Measurements from ENCODE around the gene HTATIP2.
A peak's percentile ranks its signal among the peaks of the same experiment; 100 is the strongest.
"Not testable (repeated sequence)": the region's sequence is repeated elsewhere in the genome, so short reads cannot be mapped to it uniquely, and the experiment has no call there.

HTATIP2 gene

DNA sequence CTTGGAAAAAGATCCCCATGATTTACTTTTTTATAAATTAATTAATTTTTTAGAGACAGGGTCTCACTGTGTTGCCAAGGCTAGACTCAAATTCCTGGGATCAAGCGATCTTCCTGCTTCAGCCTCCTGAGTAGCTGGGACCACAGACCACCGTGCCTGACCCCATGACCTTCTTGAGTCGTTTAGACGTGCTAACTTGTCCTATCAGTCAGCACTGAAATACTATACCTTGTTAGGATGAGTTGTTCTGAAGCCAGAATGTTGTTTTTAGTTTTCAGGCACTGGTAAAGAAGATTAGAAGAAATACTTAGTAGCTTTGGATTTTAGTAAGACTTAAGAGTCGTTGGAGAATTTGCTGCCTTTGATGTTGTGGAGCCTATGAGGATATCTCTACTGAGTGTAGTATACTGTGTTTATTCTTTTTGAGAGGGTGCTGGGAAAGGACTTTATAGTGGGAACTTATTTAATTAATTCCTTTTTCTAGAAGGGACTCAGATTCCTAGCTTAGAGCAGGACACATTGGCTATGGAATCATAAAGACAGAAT lies 8.6 kb downstream of the HTATIP2 start:
- no peak for DNase-seq

DNA sequence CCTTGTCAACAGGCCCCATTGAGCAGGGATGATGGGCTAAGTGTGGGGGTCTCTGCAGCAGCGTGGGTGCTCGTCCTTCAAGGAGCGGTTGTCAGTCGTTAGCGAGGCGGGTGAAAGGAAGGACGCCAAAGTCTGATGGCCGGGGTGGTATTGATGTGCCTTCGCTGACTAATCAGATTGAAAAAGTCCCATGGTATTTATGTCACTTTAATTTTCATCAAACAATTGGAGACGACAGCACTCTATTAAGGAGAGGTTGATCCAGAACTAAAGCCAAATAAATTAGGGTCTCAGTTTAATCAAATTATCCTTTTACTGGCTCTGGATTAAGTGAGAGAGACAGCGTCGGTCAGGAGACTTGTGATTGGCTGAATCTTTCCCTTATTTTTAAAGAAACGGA lies 9.6 kb downstream of the HTATIP2 start:
- no peak for DNase-seq

DNA sequence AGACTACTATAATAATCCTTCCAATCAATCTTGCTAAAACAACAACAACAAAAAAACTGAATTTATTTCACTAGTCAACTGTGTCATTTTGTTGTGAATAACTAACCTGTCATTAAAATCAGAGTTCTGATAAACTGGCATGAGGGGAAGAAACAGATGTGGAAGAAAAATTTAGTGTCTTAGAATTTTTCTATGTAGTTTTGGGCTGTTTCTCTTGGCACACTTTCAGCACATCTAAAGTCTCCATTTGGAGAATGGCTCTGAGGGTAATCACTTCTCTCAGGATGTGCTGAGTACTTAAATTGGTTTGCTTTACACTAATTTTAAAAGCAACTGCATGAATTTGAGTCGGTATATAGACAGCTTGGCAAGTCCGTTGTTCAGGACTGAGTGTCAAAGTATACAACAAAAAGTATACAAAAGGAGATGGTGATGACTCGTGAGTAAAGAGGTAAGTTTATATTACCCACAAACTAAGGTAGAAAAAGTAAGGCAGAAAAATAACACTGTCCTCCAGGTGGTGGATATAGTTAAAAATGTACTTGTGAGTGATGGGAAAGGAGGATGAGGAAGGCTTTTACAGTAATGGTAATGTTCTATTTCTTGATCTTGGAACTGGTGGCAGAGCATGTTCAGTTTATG lies 10.2 kb downstream of the HTATIP2 start:
- no peak for DNase-seq

DNA sequence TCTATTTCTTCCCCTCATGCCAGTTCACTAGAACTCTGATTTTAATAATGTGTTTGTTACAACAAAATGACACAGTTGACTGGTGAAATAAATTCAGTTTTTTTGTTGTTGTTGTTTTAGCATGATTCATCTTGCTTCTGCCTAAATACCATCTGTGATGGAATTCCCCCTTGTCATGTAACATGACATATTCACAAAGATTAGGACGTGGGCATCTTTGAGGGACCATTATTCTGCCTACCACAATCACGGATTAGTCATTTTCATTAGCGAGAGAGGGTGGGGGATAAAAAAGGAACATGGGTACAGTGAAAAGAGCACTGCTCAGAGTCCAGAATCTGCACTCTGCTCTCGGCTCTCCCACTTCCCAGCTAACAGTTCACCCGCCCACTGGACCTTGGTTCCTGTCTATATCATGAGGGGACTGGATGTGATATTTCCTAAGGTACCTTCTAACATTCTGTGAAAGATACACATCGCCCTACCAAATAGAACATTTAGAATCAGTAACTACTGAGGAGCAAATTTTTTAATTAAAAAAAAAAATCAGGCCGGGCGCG lies 11.3 kb downstream of the HTATIP2 start:
- DNase-seq = no peak

DNA sequence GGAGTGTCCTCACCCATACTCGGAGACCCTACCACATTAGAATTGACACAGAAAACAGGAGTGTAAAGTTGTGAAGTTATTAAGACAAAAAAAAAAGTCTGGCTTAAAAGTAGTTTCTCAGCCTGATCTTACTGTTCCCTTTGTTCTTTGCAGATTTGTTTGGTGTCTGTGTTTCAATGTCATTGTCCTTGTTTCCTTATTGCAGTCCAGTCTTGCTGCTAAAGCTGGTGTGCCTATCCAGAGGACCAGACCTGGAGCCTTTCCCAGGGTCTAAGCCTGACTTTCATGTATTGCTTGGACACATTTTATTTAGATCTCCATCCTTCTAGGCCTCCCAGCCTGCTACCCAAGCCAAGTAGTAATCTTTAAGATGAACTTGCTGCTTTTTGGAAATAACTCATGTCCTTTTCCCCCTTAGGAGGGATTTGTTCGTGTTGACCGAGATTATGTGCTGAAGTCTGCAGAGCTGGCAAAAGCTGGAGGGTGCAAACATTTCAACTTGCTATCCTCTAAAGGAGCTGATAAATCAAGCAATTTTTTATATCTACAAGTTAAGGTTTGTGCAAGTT lies 12.7 kb downstream of the HTATIP2 start:
- no peak for DNase-seq

DNA sequence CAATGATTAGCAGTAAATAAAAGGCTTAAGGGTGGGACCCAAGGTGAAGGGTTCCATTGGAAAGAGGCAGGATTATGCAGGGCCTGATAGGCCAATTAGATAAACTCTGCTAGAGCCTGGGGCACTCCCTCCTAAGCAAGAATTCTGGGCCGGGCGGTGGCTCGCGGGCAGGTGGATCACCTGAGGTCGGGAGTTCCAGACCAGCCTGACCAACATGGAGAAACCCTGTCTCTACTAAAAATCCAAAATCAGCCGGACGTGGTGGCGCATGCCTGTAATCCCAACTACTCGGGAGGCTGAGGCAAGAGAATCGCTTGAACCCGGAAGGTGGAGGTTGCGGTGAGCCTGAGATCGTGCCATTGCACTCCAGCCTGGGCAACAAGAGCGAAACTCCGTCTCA lies 22.5 kb downstream of the HTATIP2 start:
- not testable (repeated sequence) for DNase-seq

DNA sequence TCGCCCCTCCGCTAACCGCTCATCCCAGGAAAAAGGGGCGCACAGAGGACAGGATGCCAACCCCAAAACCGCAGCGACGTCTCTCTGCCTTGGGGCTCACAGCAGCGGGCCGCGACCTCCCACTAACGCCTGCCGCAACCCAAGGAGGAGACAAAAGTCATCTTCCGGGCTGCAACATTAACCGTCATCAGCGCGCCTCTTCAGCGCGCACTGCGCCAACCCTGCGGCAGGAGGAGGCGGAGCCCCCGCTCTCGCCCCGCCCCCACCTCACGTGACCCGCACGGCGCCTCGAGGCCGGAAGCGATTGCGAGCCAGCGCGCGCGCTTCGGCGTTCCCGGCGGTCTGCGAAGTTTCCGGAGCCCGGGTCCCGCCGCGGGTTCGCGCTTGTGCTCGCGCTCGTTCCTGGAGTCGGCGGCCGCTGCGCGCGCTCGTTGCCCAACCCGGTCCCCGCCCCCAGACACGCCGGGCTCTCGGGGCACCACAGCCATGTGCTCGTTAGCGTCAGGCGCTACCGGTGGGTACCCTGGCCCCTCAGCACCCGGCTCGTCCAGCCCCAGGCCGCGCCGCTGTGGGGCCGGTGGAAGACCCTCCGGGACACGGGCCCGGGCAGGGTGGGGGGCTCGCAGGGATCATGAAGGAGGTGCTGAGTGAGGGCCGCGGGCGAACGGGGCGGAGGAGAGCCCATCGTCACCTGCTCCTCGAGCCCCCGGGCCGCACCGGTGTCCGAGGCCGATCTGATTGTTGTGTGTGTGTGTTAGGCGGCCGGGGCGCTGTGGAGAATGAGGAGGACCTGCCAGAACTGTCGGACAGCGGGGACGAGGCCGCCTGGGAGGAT lies 24.0 kb downstream of the HTATIP2 start, which contains the start of gene PRMT3:
PRMT3 (plus strand) TSS at position 456 of the 835 bp plus-strand sequence; CDS start at position 487, 31 bp downstream.
- DNase-seq = peak; percentile 95

DNA sequence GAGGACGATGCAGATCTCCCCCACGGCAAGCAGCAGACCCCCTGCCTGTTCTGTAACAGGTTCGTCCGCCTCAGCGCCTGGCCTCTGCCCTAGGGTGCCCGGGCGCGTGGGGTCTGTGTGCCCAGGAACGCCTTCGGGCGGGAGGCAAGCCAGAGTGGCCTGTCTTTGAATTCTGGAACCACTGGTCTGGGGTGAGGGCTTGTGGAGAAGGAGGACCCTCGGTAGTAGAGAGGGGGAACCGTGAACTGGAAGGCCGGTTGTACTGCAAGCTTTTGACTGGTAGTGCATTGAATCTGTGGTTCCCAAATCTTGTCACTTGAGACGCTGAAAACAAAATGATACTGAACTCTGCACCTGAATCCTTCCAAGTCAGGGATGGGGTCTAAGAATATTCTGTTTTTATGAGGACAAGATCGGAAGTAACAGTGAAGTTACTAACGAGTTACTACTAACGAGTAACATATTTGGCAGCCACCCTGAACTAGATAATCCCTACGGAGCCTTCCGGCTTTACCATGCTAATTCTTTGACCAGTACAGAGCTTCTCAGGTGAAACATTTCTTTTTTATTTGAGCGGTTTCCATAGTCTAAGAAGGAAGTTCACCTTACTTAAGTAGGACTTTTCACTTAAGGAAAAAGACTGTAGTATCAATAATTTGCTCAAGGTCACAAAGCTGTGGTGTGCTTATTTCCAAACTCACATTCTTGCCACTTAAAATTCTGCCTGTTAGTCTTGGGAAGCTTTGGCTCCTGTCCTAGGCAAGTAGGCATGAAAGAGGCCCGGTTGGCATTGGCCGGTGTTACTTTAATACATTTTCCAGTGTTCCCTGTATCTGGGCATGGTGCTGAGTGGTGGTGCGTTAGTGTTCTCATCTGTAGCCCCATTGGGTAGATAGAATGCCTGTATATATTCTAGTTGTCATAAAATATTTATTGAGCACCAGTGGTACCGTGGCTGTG lies 24.9 kb downstream of the HTATIP2 start:
- DNase-seq = no peak

DNA sequence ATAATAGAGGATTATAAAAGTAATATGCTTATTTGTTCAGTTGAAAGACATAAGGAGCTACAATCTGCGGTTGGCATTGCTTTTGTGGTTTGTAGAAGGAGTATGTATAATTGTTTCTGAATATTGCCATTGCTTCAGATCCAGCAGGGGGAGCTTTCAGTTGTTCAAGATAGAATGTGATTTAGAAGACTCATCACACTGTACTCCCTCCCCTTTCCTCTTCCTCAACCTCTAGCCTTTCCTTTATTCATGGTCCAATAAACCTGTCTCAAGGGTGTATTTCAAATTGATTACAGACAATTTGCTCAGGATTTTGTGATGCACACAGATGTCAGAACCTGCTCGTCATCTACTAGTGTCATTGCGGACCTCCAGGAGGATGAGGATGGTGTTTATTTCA lies 33.8 kb downstream of the HTATIP2 start:
- peak; percentile 52 for DNase-seq

DNA sequence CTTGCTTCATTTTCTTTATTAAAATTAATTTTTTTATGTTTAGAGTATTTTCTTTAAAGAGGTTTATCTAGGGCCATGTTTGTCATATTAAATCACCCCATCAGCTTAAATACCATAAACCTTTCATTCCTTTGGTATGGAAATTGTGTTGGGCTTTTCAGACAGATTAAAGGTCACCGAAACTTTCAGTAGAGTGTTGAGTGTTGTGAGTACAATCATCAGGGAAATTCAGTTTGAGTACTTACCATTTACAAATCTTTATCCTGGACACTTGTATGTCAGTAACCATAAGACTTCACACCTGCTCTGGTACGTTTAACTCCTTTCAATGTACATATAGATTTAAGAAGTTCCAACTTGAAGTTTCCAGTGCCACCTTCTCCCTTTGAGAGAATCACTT lies 36.0 kb downstream of the HTATIP2 start:
- no peak for DNase-seq

DNA sequence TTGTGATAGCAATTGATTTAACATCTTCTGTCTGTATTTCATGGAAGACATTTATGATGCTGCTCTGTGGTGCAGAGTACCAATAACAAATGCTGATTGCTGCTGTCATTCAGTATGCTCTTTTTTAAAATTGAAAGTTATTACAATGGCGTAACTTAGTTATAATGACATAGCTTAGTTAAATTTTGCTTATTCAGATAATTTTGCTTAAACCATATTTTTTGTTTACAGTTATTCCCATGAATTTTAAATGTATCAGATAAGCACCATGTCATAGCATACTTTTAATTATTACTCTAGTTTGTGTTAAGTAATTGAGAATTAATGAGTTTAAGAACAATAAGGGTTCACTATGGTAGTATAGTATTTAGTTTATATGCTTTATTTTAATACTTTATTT lies 39.5 kb downstream of the HTATIP2 start:
- no peak for DNase-seq

DNA sequence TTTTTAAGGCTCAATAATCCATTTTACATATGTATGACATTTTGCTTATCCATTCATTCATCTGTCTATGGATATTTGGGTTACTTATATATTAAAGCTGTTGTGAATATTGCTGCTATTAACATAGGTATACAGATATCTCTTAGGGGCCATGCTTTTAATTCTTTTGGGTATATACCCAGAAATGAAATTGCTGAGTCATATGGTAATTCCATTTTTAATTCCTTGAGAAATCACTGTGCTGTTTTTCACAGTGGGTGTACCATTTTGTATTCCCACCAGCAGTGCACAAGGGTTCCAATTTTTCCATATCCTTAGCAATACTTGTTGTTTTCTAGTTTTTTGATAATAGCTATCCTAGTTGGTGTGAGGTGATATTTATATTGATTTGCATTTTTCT lies 43.0 kb downstream of the HTATIP2 start:
- no peak for DNase-seq

DNA sequence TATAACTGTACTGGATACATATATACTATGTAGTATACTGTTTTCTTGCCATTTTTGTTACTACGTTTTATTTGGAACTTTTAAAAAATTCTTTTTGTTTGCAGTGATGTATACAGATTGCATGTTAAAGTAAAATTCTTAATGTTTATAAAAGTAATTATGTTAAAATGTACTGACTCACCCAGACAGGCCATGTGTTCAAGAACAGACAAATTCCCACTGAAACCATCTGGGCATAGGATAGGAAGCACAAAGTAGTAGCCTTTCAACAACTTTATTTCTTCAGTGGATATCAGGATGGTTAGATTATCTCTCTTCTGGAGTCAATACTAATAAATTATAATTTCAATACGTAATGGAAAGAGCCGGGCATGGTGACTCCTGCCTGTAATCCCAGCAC lies 43.8 kb downstream of the HTATIP2 start:
- no peak for DNase-seq

DNA sequence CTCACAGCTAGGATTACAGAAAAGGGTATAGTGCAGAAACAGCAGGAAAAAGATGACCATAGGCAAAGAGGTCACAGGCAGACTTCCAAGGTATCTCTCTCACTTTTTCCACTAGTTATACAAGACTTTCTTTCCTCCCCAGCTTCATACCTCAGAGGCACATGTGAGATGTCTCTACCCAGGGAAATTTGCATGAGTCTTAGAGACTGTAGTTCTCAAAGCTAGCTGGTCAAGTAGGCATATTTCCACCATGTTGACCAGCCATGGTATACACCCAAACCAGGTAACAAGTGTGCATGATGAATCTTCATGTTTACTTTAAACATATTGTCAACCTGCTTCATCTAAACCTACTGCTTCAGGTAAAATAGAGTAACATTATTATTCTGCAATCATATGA lies 51.9 kb downstream of the HTATIP2 start:
- DNase-seq = no peak

DNA sequence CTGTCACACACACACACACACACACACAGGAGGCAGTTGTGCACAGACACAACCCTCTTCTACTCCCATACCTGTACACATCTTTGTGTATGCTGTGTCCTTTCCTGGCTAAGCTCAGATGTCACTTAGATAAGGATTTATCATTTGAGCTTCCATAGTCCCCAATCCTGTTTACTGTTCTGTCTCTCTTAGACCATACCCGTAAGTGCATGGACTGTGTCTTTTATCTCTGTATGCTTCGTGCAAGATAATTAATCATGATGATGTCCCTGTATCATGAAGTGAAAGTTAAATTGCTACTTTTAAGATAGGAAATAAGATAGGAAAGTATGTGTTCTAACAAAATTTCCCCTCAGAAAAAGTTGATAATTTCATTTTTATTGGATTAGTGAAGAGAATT lies 54.3 kb downstream of the HTATIP2 start:
- no peak for DNase-seq

DNA sequence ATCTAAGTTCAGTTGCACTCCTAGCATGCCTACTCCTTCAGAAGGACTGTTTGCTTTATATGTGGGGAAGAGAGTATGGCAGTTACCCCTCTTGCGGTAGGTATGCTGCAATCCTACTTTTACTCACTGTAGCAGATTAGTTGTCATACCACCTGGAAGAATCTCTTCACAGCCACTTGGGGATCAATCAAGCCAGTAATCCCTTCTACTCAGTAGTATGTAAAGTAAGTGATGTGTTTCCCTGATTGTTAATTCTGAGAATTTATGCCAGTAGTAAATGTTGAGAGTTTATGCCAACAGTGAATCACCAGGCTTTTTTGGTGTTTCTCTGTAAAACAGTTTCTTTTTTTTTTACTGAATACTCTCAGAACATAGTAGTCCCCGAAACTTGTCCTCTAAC lies 58.4 kb downstream of the HTATIP2 start:
- no peak for DNase-seq

DNA sequence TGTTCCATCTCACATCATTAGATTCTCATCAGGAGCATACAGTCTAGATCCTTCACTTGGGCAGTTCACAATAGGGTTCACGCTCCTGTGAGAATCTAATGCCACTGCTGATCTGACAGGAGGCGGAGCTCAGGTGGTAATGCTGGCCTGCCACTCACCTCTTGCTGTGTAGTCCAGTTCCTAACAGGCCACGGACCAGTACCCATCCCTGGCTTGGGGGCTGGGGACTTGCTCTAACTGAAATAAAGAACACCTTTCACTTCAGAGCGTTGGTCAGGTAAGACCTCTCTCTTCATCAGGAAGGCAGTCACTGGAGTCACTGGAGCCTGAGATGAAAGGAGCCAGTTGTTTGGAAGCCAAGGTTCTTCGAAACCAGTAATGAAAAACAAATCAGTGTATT lies 65.7 kb downstream of the HTATIP2 start:
- DNase-seq = no peak

Data from fibroblast of skin of abdomen (primary cell).